NT2/D1 (cell line): ENCODE results near the gene UNC93A.
"Not testable (repeated sequence)": the region's sequence is repeated elsewhere in the genome, so short reads cannot be mapped to it uniquely, and the experiment has no call there.

ENCODE experiments used
- DNase-seq: peaks from one replicate; pipeline ENCODE4 v3.0.0-alpha.2; 2011; ENCODE audit warnings: low read depth, low spot score
- H3K27me3 ChIP-seq: 2 replicates; pipeline ENCODE4 v1.6.0; 2011; ENCODE audit warnings: mild to moderate bottlenecking; ENCODE audit not compliant: insufficient read length, insufficient read depth
- H3K36me3 ChIP-seq: 2 replicates; pipeline ENCODE4 v1.6.1; 2011; ENCODE audit warnings: mild to moderate bottlenecking, low read length, mixed read lengths; ENCODE audit not compliant: insufficient read depth, insufficient read length
- H3K4me1 ChIP-seq: 2 replicates; pipeline ENCODE4 v1.5.1; 2011; ENCODE audit not compliant: insufficient read depth, insufficient read length
- H3K4me3 ChIP-seq: 2 replicates; pipeline ENCODE4 v1.5.1; 2011; ENCODE audit warnings: low read depth; ENCODE audit not compliant: insufficient read length
- H3K9ac ChIP-seq: 2 replicates; pipeline ENCODE4 v1.6.0; 2011; ENCODE audit warnings: low read depth; ENCODE audit not compliant: insufficient read length
- H3K9me3 ChIP-seq: 2 replicates; pipeline ENCODE4 v1.5.1; 2011; ENCODE audit warnings: mild to moderate bottlenecking, low read length; ENCODE audit not compliant: insufficient read depth
- SUZ12 ChIP-seq: IDR thresholded peaks from 2 replicates; pipeline ENCODE4 v1.6.1; 2011; ENCODE audit not compliant: insufficient read length, insufficient read depth; ENCODE audit errors: extremely low read depth
- YY1 ChIP-seq: IDR thresholded peaks from 2 replicates; pipeline ENCODE4 v1.6.1; 2011; ENCODE audit not compliant: insufficient read length, insufficient read depth
- ZNF274 ChIP-seq: IDR thresholded peaks from 2 replicates; pipeline ENCODE4 v1.6.1; 2011; ENCODE audit warnings: mild to moderate bottlenecking, low read depth, low read length

UNC93A gene

DNA sequence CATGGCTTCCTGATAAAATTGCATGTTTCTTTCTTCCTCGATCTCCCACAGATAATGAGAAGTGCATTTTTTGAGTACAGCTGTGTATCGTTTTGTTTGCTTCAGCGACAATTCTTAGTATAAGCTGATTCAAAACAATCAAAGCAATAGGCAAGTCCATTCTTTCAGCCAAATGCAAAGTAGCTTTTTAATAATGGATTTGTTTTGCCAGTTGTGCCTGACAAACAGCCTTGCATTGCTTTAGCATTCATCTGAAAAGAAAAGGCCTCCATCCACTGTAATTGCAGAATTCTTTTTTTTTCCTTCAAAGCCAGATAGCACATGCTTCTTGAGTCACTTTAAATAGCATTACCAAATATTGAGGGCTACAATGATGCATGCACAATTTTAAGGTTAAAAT lies 65.8 kb downstream of the UNC93A start:
- no peak for DNase-seq
- H3K36me3 ChIP-seq, result no peaks in the 10 kb centered on the region
- no peaks in the 10 kb centered on the region for H3K4me1 ChIP-seq
- no peaks in the 10 kb centered on the region for H3K27me3 ChIP-seq
- H3K9ac ChIP-seq, result no peak overlapping the region
- no peak overlapping the region for H3K4me3 ChIP-seq
- H3K9me3 ChIP-seq, result 0 out of 2 replicates have a peak, but pooled peaks cover 9% of the 10 kb centered on the region
- TF ChIP-seq ZNF274 (no peak), SUZ12 (no peak), YY1 (no peak)

DNA sequence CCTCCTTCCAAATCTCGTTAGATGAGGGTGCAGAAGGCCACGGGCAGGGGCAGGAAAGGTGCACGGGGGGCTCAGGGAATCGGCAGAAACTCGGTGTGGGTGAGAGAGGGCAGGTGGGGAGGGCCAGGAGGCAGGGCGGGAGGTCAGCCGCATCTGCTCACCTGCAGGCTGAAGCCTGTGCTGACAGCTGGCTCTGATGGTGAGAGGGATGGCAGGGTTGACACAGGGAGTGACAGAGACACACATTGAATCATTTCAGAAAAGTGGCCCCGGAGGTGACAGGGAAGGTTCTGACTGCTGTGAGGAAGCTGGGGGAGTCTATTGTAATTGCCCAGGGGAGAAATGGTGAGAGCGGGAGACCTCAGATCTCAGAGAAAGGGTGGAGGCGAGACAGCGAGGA lies 67.3 kb downstream of the UNC93A start:
- H3K27me3 ChIP-seq, H3K9ac ChIP-seq, H3K4me3 ChIP-seq, DNase-seq, H3K9me3 ChIP-seq, H3K4me1 ChIP-seq, H3K36me3 ChIP-seq: not testable (repeated sequence)

DNA sequence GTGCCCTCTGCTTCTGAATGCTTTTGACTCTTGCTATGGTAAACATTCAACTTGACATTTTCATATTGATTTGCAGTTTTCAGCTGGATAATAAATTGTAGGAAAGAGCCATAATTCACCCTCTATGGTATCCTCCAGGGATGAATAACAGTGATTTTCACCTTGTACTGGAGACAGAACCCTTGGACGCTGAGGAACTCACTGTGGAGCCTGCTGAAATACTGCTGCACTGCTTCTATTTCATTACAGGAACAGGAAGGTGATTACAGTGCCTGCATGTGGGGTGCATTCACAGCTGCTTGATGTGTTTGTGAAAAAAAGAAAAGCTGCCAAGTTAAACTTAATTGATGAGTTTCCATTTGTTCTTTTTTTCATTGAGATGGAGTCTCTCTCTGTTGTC lies 70.1 kb downstream of the UNC93A start:
- H3K9me3 ChIP-seq, H3K4me3 ChIP-seq, H3K4me1 ChIP-seq, H3K9ac ChIP-seq, DNase-seq, H3K27me3 ChIP-seq, H3K36me3 ChIP-seq: not testable (repeated sequence)
